Neural progenitor cell (in vitro differentiated cells): ENCODE measurements around the gene NRTN. TPM values are rescaled to one million over a fixed set of nuclear protein-coding genes. Genes with fewer than 3 reads are reported as not detected.

Experiments
- DNase-seq: peaks from one replicate; pipeline ENCODE4 v3.0.0-alpha.2; 2016; ENCODE audit warnings: low spot score
- H2AFZ ChIP-seq: fragments of 200-600 bp; sonication (generic); replicated peaks from 2 replicates; pipeline ENCODE4 v1.6.1; 2016; ENCODE audit warnings: antibody characterized with exemption
- H3F3A ChIP-seq: fragments of 200-600 bp; sonication (generic); 2 replicates; pipeline ENCODE4 v1.6.1; 2016; ENCODE audit warnings: antibody characterized with exemption, low read depth
- H3K27ac ChIP-seq: fragments of 200-600 bp; sonication (generic); 2 replicates; pipeline ENCODE4 v1.5.1; 2016; ENCODE audit warnings: mild to moderate bottlenecking
- H3K27me3 ChIP-seq: fragments of 200-600 bp; sonication (generic); 2 replicates; pipeline ENCODE4 v1.6.1; 2016; ENCODE audit warnings: mild to moderate bottlenecking, moderate library complexity
- H3K36me3 ChIP-seq: fragments of 200-600 bp; sonication (generic); 2 replicates; pipeline ENCODE4 v1.5.1; 2016
- H3K4me1 ChIP-seq: fragments of 200-600 bp; sonication (generic); 2 replicates; pipeline ENCODE4 v1.6.1; 2016; ENCODE audit warnings: mixed run types
- H3K4me2 ChIP-seq: fragments of 200-600 bp; sonication (generic); 2 replicates; pipeline ENCODE4 v1.6.1; 2016
- H3K4me3 ChIP-seq: fragments of 200-600 bp; sonication (generic); 2 replicates; pipeline ENCODE4 v1.5.1; 2016
- H3K79me2 ChIP-seq: fragments of 200-600 bp; sonication (generic); 2 replicates; pipeline ENCODE4 v1.6.1; 2016; ENCODE audit warnings: low read depth
- H3K9ac ChIP-seq: fragments of 200-600 bp; sonication (generic); 2 replicates; pipeline ENCODE4 v1.6.1; 2016
- H3K9me3 ChIP-seq: fragments of 200-600 bp; sonication (generic); 2 replicates; pipeline ENCODE4 v1.5.1; 2016; ENCODE audit warnings: low read depth
- H4K20me1 ChIP-seq: fragments of 200-600 bp; sonication (generic); 2 replicates; pipeline ENCODE4 v1.6.1; 2016; ENCODE audit warnings: low read depth
- H3K27ac Mint-ChIP-seq: 3 replicates; pipeline ENCODE4 v1.8.0; 2021; ENCODE audit warnings: mixed read lengths
- H3K27me3 Mint-ChIP-seq: 2 replicates; pipeline ENCODE4 v1.8.0; 2022; ENCODE audit warnings: low read depth, mild to moderate bottlenecking, inconsistent platforms, moderate library complexity, mixed read lengths; ENCODE audit not compliant: insufficient read depth
- H3K36me3 Mint-ChIP-seq: 3 replicates; pipeline ENCODE4 v1.8.0; 2021; ENCODE audit warnings: mixed read lengths
- H3K4me1 Mint-ChIP-seq: 3 replicates; pipeline ENCODE4 v1.8.0; 2021; ENCODE audit warnings: mixed read lengths
- H3K4me3 Mint-ChIP-seq: 3 replicates; pipeline ENCODE4 v1.8.0; 2021; ENCODE audit warnings: mild to moderate bottlenecking, moderate library complexity, mixed read lengths
- H3K9me3 Mint-ChIP-seq: 3 replicates; pipeline ENCODE4 v1.8.0; 2020; ENCODE audit warnings: mixed read lengths
- EZH2 ChIP-seq: fragments of 200-600 bp; sonication (generic); IDR thresholded peaks from 2 replicates; pipeline ENCODE4 v1.6.1; 2017; ENCODE audit warnings: antibody characterized with exemption, mild to moderate bottlenecking, moderate library complexity
- EZH2phosphoT487 ChIP-seq: fragments of 200-600 bp; sonication (generic); IDR thresholded peaks from 2 replicates; pipeline ENCODE4 v1.6.1; 2017; ENCODE audit warnings: antibody characterized with exemption
- total RNA-seq: library from RNA; depleted of rRNA; stranded (reverse); fragments of >200 nt; gene quantifications from 2 replicates; pipeline ENCODE4 v1.2.3, GENCODE V29; 2015; ENCODE audit warnings: low replicate concordance
- TF ChIP-seq, protein P1 (sequence below): fragments of 200-600 bp; sonication (generic); IDR thresholded peaks from 2 replicates; pipeline ENCODE4 v1.5.1; 2017; ENCODE audit warnings: antibody characterized with exemption, mild to moderate bottlenecking

The NRTN gene
- total RNA-seq, 1 donor from 2014 or later = 2.4 TPM

GRCh38 chr19:5801796-5802619 is 2.9 kb upstream of the NRTN start:
- no peaks in the 10 kb centered on the region for H3K9me3 ChIP-seq
- Mint-ChIP-seq H3K27ac (no peak overlapping the region), H3K4me3 (peak overlapping the region; percentile 50), H3K36me3 (no peaks in the 10 kb centered on the region), H3K4me1 (peaks cover 38% of the 10 kb centered on the region), H3K27me3 (peaks cover 23% of the 10 kb centered on the region), H3K9me3 (no peaks in the 10 kb centered on the region)
- H3K4me3 ChIP-seq = peak overlapping the region; percentile 24
- peaks cover 28% of the 10 kb centered on the region for H3F3A ChIP-seq
- no peaks in the 10 kb centered on the region for H3K79me2 ChIP-seq
- peak; percentile 91 for DNase-seq
- H3K36me3 ChIP-seq = no peaks in the 10 kb centered on the region
- TF ChIP-seq EZH2phosphoT487 (no peak), EZH2 (no peak)
- TF ChIP-seq, protein P1, sequence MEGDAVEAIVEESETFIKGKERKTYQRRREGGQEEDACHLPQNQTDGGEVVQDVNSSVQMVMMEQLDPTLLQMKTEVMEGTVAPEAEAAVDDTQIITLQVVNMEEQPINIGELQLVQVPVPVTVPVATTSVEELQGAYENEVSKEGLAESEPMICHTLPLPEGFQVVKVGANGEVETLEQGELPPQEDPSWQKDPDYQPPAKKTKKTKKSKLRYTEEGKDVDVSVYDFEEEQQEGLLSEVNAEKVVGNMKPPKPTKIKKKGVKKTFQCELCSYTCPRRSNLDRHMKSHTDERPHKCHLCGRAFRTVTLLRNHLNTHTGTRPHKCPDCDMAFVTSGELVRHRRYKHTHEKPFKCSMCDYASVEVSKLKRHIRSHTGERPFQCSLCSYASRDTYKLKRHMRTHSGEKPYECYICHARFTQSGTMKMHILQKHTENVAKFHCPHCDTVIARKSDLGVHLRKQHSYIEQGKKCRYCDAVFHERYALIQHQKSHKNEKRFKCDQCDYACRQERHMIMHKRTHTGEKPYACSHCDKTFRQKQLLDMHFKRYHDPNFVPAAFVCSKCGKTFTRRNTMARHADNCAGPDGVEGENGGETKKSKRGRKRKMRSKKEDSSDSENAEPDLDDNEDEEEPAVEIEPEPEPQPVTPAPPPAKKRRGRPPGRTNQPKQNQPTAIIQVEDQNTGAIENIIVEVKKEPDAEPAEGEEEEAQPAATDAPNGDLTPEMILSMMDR = no peak
- no peak overlapping the region for H2AFZ ChIP-seq
- H4K20me1 ChIP-seq = no peaks in the 10 kb centered on the region
- peak overlapping the region; percentile 61 for H3K4me2 ChIP-seq
- no peak overlapping the region for H3K9ac ChIP-seq
- H3K4me1 ChIP-seq = peaks cover 10% of the 10 kb centered on the region
- no peak overlapping the region for H3K27ac ChIP-seq
- peaks cover 39% of the 10 kb centered on the region for H3K27me3 ChIP-seq

DNA sequence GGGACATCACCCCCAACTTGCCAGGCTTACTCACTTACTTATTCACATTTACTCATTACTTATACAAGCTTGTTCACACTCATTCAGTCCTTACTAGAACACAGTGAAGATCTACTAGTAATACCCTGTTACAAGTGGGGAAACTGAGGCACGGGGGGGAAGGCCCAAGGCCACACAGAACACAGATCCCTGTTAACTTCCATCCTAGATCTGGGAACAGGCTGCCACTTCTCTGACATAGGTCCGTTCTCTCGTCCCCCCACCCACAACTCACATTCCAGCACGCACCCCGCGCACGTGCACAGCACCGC is 1.5 kb upstream of the NRTN start:
- Histone ChIP-seq H3K9me3 (no peaks in the 10 kb centered on the region), H3K4me1 (peaks cover 10% of the 10 kb centered on the region), H3K4me2 (peak overlapping the region; percentile 67), H3K9ac (no peak overlapping the region), H3K36me3 (no peaks in the 10 kb centered on the region), H4K20me1 (no peaks in the 10 kb centered on the region), H3K79me2 (no peaks in the 10 kb centered on the region), H3K4me3 (peak overlapping the region; percentile 24), H3K27ac (no peak overlapping the region), H3F3A (peaks cover 28% of the 10 kb centered on the region), H2AFZ (peak overlapping the region; percentile 70), H3K27me3 (peaks cover 39% of the 10 kb centered on the region)
- TF ChIP-seq EZH2 = no peak
- TF ChIP-seq, protein P1 = no peak
- no peak for TF ChIP-seq EZH2phosphoT487
- H3K27ac Mint-ChIP-seq = no peak overlapping the region
- H3K4me1 Mint-ChIP-seq = peaks cover 38% of the 10 kb centered on the region
- H3K27me3 Mint-ChIP-seq = peaks cover 23% of the 10 kb centered on the region
- no peaks in the 10 kb centered on the region for H3K36me3 Mint-ChIP-seq
- H3K9me3 Mint-ChIP-seq = no peaks in the 10 kb centered on the region
- no peak for DNase-seq
- H3K4me3 Mint-ChIP-seq = peak overlapping the region; percentile 79

DNA sequence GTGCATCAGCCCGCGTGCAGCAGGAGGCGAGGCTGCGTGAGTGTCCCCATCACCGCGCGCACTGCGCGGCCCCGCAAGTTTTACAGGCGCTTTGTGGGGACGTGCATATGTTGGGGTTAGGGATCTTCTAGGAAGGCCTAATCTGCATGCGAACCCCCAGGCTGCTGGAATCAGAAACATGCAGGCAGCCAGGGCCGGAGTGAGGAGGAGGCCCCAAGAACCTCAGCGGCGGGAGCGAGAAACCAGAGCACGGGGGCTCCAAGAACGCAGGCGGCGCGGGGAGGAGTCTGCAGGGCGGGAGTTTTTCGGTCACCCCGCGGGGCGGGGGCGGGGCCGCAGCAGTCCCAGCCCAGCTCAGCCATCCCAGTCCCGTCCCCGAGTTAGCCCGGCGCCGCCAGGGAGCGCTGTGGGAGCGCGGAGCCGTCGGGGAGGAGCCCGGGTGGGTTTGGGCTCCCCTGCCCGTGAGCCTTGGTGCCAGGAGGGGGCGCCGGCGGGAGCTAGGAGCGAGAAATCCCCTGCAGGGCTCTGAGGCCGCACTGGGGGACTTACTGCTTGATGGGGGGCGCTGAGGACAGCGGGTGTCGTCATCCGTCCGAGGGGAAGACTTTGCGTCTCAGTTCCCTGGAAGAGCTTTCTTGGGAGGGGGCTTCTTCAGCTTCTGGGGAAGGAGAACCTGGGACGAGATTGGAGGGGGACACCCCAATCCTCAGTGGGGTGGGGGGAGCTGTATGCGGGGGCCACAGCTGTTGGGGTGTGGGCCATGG is 933 bp upstream of the NRTN start:
- peaks cover 28% of the 10 kb centered on the region for H3F3A ChIP-seq
- no peak overlapping the region for H3K27ac ChIP-seq
- peak overlapping the region; percentile 70 for H2AFZ ChIP-seq
- Mint-ChIP-seq H3K27me3 (peaks cover 20% of the 10 kb centered on the region), H3K9me3 (no peaks in the 10 kb centered on the region), H3K4me1 (peaks cover 38% of the 10 kb centered on the region), H3K4me3 (peak overlapping the region; percentile 81), H3K36me3 (no peaks in the 10 kb centered on the region), H3K27ac (no peak overlapping the region)
- DNase-seq = peak; percentile 97
- H3K9me3 ChIP-seq = no peaks in the 10 kb centered on the region
- H4K20me1 ChIP-seq = no peaks in the 10 kb centered on the region
- peaks cover 39% of the 10 kb centered on the region for H3K27me3 ChIP-seq
- H3K4me2 ChIP-seq = peak overlapping the region; percentile 67
- H3K4me3 ChIP-seq = peak overlapping the region; percentile 33
- H3K79me2 ChIP-seq = no peaks in the 10 kb centered on the region
- no peak for TF ChIP-seq EZH2phosphoT487
- no peak for TF ChIP-seq EZH2
- TF ChIP-seq, protein P1 = peak; percentile 98
- H3K9ac ChIP-seq = no peak overlapping the region
- no peaks in the 10 kb centered on the region for H3K36me3 ChIP-seq
- peaks cover 10% of the 10 kb centered on the region for H3K4me1 ChIP-seq
